H1 (cell line): ENCODE results near the gene FHL2.

ENCODE experiments used
- CHD1 ChIP-seq: IDR thresholded peaks from 2 replicates; pipeline ENCODE4 v1.6.1; 2012; ENCODE audit warnings: low read depth, low read length, improper control_type of control experiment
- CHD7 ChIP-seq: fragments of 300-600 bp; sonication (generic); IDR thresholded peaks from 2 replicates; pipeline ENCODE4 v1.7.1; 2012; ENCODE audit warnings: low read length, moderate library complexity, mild to moderate bottlenecking, inconsistent platforms; ENCODE audit not compliant: insufficient replicate concordance
- CTCF ChIP-seq, 3 experiments: IDR thresholded peaks; 1 replicate in 2 of 3; 2 replicates in 1 of 3; pipeline versions ENCODE4 v1.5.1 to v1.6.1; 2011; ENCODE audit warnings: low read length in 3 of 3, mild to moderate bottlenecking in 3 of 3, inconsistent platforms in 2 of 3, low read depth in 1 of 3, moderate library complexity in 1 of 3; ENCODE audit not compliant: insufficient read depth in 1 of 3; ENCODE audit errors: control extremely low read depth in 1 of 3
- EGR1 ChIP-seq: IDR thresholded peaks from 2 replicates; pipeline ENCODE4 v1.6.1; 2011; ENCODE audit warnings: low read depth, low read length, borderline replicate concordance
- EZH2 ChIP-seq: fragments of 200-600 bp; sonication (generic); IDR thresholded peaks from 2 replicates; pipeline ENCODE4 v1.7.1; 2012; ENCODE audit warnings: low read depth, mild to moderate bottlenecking, moderate library complexity, low read length, inconsistent platforms; ENCODE audit not compliant: severe bottlenecking
- GABPA ChIP-seq: IDR thresholded peaks from 2 replicates; pipeline ENCODE4 v1.6.1; 2011; ENCODE audit warnings: mild to moderate bottlenecking, low read length, moderate library complexity, borderline replicate concordance; ENCODE audit not compliant: insufficient read depth
- JUND ChIP-seq: IDR thresholded peaks from 2 replicates; pipeline ENCODE4 v1.6.1; 2011; ENCODE audit warnings: mild to moderate bottlenecking, improper control_type of control experiment, low read length
- POLR2A ChIP-seq, 2 experiments: IDR thresholded peaks; 1 replicate in 1 of 2; 2 replicates in 1 of 2; pipeline ENCODE4 v1.6.1; 2011; ENCODE audit warnings: low read depth in 2 of 2, low read length in 2 of 2, mild to moderate bottlenecking in 2 of 2; ENCODE audit errors: control extremely low read depth in 1 of 2
- POLR2AphosphoS5 ChIP-seq: IDR thresholded peaks from 2 replicates; pipeline ENCODE4 v1.6.1; 2011; ENCODE audit warnings: low read depth, low read length
- RAD21 ChIP-seq, 2 experiments: IDR thresholded peaks in 1 of 2; conservative IDR thresholded peaks in 1 of 2; 2 replicates each; pipeline ENCODE4 v1.6.1; 2011; ENCODE audit warnings: low read depth in 2 of 2, low read length in 2 of 2, improper control_type of control experiment in 1 of 2, inconsistent platforms in 1 of 2, mild to moderate bottlenecking in 1 of 2, moderate library complexity in 1 of 2
- RBBP5 ChIP-seq: IDR thresholded peaks from 2 replicates; pipeline ENCODE4 v1.7.1; 2012; ENCODE audit warnings: low read depth, mild to moderate bottlenecking, inconsistent platforms, low read length, moderate library complexity, borderline replicate concordance
- SP4 ChIP-seq: IDR thresholded peaks from 2 replicates; pipeline ENCODE4 v1.6.1; 2012; ENCODE audit warnings: low read length, inconsistent platforms
- TAF1 ChIP-seq: IDR thresholded peaks from 2 replicates; pipeline ENCODE4 v1.6.1; 2011; ENCODE audit warnings: mild to moderate bottlenecking, low read depth, low read length
- TBP ChIP-seq: IDR thresholded peaks from 2 replicates; pipeline ENCODE4 v1.6.1; 2011; ENCODE audit warnings: low read depth, low read length, improper control_type of control experiment

GRCh38 chr2:105387225-105387624 is 11.6 kb downstream of the FHL2 start:
- TF ChIP-seq TAF1 (no peak), RAD21 (IDR thresholded peaks at IDR 0.05 in 1 of 2, conservative IDR thresholded peaks at IDR 0.05 in 1 of 2; ENCODE audit: low read depth in 2 of 2, low read length in 2 of 2) (no peak), POLR2AphosphoS5 (no peak), CTCF (IDR thresholded peaks at IDR 0.05; ENCODE audit: control extremely low read depth in 1 of 3, insufficient read depth in 1 of 3, low read depth in 1 of 3, low read length in 3 of 3) (no peak), EGR1 (no peak), TBP (no peak), SP4 (no peak), POLR2A (IDR thresholded peaks at IDR 0.05; ENCODE audit: control extremely low read depth in 1 of 2, low read depth in 2 of 2, low read length in 2 of 2) (no peak), JUND (no peak), CHD7 (no peak), GABPA (no peak), CHD1 (no peak), EZH2 (no peak), RBBP5 (no peak)
